Stromal cell of bone marrow (primary cell): Measurements from ENCODE around the gene ACO2.
"Not testable (repeated sequence)": the region's sequence is repeated elsewhere in the genome, so short reads cannot be mapped to it uniquely, and the experiment has no call there.

Experiments
- DNase-seq: peaks from one replicate; pipeline ENCODE4 v3.0.0-alpha.2; 2012; ENCODE audit warnings: low read depth

ACO2 gene

DNA sequence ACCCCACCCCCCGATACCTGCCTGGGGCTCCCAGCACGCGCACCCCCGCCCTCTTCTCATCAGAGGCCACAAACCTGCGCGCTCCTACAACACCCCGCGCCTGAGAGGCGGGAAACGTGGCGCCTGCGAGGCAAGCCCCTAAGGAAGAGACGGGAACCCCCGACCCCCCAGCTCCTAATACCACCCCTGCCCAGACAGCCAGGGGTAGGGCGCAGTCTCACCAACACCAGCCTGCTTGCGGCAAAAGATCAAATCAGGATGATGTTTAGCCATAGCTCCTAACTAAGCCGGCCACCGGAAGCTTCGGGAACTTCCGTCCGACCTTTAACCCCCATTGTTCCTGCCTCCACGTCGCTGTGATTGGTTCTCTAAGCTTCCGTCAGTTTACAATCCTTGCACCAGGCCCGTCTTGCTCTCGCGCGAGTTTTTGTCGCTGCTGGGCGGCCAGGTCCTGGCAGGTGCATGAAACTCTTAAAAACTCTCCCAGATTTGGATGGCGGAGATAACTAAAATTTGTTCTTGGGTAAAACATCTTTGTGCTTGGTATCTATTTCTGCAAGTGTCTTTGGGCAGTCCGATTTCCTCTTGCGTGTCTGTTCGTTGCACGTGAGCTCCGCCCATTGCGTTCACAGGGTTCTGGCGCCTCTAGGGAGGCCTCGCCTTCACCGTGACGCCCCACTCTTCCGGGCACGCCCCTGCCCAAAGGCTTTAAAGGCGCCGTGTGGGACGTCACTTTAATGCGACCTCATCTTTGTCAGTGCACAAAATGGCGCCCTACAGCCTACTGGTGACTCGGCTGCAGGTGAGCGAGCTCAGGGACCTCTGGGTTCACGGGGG lies at the start of gene ACO2, which contains the start of gene PHF5A:
Gene ACO2, plus strand, starts transcription at position 737 of the 837 bp plus-strand sequence. Its CDS starts 30 bp downstream, at position 767.
Gene PHF5A, minus strand, starts transcription at position 312 of the 837 bp plus-strand sequence. Its CDS starts 39 bp downstream, at position 273.
- DNase-seq: peak; percentile 97

DNA sequence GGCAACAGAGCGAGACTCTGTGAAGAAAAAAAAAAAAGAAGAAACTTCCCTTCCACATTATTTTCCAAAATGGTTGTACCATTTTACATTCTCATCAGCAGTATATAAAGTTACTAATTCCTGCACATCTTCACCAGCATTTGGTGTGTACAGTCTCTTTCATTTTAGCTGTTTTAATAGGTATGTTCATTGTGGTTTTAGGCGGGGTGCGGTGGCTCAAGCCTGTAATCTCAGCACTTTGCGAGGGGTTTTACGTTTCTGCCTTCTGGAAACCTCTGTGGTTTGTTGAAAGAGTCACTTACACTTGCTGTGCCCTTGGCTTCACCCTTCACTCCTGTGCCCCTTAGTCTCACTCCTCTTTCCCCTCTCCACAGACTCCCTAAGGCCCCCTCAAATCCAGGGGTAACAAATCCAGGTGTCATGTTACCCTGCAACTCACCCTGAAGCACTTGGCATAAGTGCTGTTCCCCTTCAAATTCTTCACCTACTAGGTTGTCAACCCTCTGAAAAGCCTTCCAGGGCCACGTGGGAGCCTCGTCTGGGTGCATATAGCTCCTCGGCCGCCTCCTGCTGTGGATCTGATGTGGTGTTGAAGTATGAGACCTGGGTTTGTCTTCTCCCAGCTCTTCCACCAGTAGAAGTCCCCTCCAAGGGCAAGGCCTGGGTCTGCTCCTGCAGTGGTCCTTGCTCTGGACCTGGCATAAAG lies 43.1 kb upstream of the ACO2 start:
- no peak for DNase-seq

DNA sequence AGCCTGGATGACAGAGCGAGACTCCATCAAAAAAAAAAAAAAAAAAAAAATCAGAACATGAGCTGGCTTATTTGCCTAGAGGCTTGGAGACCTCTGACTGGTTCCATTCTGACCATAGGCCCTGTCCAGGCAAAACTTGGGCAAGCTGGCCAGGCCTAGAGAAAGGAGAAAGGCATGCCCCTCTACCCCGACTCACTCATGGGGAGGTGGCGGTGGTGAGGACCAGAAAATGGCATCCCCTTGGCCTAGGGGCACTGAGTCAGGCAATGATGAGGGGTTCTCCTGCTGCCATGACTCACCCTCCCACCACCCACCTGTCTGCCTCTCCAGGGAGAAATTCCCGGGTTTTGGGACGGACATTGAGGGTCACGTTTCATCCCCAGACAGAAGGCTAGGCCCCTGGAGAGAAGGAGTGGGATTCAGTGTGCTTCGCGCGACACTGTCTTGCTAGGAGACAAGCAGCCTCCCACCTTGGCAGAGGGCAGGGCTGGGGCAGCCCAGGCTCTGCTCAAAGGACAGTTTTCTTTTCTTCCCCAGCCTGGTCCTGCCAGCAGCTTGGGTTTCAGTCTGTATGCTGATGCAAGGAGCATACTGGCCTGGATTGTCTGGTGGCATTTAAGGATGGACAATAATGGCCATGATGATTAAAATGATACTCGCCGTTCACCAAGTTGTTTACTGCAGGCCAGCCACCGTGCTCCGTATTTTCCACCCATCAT lies 39.5 kb upstream of the ACO2 start:
- no peak for DNase-seq

DNA sequence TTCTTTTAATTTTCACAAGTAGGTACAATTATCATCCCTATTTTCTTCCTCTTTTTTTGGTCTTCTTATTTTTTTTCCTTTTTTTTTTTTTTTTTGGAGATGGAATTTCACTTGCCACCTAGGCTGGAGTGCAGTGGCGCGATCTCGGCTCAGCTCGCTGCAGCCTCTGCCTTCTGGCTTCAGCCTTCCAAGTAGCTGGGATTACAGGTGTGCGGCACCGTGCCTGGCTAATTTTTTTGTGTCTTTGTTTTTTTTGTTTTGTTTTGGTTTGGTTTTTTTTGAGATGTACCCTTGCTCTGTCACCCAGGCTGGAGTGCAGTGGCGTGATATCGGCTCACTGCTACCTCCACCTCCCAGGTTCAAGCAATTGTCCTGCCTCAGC lies 39.0 kb upstream of the ACO2 start:
- no peak for DNase-seq

DNA sequence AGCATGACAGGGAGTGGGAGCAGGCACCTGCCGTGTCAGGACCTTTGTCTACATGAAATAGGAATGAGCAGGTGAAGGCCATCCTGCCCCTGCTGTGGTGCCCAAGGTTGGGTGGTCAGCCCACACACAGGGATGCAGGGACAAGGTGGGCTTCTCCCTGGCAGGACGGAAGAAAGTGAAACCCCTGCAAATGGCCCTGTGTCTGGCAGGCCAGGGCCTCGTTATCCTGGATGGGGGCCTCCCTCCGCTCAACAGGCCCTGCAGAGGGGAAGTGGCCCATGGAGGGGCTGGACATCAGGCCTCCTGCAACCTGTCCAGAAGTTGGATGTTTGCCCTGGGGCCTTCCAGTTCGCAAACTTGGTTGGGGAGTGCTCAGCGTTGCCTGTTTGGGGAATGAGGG lies 37.3 kb upstream of the ACO2 start:
- DNase-seq: no peak

DNA sequence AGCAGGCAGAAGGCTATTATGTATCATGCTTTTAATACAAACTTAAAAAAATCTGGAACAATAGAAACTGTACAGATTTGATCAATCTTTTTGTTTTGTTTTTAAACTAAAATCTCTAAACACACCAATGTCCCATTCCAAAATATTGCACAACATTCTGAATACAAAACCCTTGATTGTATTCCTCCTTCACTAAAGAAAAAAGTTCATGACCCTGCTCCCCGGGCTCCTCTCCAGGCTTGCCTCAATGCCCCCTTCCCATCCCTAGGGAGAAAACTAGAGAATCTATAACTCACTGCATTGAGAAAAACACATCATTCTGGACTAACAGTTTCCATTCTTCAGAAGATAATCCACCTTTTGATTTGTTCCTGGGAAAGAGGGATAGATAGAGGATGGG lies 35.4 kb upstream of the ACO2 start:
- not testable (repeated sequence) for DNase-seq

DNA sequence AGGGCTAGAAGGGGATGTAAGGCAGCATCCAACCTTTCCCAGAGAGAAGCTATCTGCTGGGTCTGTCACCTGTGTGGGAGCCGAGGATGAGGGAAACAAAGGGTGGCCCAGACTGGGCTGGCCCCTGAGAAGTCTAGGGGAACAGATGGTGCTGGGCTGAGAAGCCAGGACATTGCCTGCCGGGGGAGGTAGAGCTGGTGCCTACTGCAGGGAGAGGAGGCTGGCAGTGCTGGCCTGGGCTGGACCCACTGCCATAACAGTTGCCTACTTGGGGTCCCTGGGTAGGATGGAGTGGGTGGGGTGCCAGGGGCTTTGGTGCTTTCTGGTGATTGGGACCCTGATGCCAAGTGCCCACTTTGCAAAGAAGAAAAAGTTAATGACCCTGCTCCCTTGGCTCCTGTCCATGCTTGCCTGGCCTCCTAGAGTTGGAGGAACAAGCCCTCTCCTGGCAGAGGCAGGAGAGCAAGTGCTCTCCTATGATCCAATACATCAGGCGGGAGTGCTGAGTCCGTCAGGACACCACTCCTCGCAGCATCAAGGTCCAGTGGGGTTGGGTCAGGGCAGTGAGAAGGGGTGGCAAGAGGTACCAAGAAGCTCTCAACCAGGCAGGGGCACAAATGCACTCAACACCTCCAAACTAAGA lies 34.4 kb upstream of the ACO2 start:
- DNase-seq: not testable (repeated sequence)

DNA sequence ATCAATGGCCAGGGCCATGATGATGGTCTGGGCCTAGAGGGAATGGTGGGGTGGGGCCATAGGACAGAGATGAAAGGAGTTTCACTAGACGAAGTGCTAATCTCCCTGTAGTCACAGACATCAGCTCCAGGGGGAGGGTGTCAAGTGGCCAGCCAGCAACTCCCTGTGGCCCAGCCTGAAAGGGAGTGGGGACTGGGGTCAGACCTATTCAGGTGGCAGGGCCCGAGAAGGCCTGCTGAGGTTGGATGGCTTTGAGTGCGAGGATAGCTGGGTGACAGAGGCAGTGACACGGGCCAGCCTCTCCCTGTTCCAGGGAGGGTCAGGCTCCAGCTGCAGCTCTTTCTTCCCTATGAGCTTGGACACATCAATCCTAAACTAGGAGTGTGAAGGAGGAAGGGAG lies 33.4 kb upstream of the ACO2 start:
- DNase-seq: no peak

DNA sequence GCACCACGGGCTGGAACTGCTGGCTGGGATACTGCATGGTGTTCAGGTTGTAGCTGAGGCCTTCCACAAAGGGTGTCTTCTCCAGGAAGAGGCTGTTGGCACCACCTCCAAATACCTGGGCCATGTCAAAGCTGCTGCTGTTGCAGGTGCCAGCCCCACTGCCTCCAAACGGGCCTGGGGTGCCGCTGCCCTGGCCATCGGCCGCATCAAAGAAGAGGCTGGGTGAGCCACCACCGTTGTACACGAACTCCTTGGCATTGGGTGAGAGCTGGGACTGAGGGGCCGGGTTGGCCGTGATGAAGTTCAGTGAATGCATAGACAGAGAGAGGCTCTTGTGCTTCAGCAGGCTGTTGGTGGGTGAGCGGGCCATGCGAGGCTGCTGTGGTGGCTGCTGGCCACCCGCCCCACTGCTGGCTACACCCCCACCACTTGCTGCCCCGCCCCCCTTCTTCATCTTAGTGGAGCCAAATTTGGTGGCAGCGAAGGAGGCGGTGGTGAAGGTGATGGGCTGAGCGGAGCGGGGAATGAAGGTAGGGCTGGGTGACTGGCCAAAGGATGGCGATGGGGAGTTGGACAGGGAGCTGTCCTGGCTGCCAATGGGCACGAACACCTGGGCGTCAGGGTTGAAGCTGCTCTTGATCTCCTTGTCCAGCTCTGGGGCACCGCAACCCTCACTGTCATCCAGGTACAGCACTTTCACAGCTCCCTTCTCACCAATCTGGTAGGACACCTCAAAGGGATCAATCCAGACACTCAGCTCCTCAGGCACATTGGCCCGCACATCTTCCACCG lies 32.4 kb upstream of the ACO2 start:
- no peak for DNase-seq

DNA sequence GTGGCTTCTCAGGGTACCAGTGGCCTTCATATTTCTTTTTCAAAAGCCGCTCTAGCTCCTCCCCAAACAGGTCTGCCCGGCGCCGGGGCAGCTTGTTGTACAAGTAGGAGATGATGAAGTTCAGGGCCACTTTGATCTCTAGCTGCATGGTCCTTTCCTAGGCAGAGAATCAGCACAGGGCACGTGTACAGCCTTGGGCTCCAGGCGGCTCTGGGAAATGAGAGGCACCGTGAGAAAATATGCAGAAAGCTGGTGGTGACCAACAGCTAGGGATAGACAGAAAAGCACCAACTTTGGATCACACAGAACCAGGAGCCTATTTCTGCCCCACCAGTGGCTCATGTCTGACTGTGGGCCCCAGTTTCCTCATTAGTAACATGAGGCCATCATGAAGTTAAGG lies 31.7 kb upstream of the ACO2 start:
- no peak for DNase-seq

DNA sequence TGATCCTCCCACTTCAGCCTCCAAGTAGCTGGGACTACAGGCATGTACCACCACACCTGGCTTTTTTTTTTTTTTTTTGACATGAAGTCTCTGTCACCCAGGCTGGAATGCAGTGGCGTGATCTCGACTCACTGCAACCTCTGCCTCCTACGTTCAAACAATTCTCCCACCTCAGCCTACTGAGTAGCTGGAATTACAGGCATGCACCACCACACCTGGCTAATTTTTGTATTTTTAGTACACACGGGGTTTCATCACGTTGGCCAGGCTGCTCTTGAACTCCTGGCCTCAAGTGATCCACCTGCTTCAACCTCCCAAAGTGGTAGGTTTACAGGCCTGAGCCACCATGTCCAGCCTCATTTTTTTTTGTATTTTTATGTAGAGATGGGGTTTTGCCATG lies 28.4 kb upstream of the ACO2 start:
- DNase-seq: not testable (repeated sequence)

DNA sequence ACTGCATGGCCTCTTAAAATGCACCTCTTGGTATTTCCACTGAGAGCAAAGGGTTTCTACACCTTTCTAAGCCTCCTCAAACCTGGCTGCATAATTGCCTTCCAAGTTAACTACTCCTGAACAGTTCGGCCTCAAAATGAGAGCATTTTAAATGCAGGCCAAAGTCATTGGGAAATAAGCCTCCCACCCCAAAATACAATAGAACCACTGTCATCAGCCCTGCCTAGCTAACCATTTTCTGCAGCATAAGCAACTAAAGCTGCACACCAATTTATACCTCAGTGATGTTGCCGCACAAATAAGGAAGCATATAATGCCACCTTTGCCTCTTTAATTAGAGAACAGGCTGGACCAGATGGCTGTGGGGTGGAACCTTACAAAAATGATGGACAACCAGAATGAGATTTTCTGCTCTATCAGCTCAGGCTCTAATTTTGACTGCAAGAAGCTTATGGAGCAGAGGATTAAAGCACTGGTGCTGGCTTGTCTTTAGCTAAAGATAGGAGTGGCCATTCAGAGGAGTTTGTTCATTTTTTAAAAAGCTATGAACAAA lies 26.6 kb upstream of the ACO2 start:
- no peak for DNase-seq

DNA sequence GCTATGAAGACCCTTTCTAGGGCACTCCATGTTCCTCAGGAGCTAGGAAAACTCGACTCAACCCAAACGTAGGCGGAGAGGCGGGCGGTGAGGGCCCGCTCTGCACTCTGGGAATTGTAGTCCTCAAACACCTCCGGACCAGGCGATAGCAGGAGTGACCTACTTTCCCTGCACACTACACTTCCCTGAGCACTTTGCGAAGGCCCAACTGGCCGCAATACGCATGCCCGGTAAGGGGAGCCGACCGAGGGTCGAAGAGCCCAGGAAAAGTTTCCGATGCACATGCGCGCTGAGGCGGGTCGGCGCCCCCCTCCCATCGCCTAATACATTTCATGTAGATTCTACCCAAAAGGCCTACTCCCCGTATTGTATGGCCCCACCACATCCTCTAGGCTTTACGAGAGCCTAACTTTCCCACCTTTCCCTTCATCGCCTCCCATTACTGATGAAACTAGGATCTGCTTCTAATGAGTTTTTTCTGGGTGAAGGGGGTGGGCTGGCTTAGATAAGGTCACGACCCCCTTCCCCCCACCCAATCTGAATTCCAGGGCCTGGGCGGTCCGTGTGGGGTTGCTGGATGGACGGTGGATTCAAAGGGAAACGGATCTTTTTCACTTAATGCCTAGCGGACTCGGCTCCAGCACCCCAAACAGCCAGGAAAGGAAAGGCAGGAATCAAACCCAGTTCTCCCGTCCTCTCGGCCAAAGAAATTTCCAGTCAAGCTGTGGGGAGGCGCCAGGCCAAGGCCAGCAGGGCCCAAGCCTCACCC lies 24.4 kb upstream of the ACO2 start:
- peak; percentile 92 for DNase-seq

DNA sequence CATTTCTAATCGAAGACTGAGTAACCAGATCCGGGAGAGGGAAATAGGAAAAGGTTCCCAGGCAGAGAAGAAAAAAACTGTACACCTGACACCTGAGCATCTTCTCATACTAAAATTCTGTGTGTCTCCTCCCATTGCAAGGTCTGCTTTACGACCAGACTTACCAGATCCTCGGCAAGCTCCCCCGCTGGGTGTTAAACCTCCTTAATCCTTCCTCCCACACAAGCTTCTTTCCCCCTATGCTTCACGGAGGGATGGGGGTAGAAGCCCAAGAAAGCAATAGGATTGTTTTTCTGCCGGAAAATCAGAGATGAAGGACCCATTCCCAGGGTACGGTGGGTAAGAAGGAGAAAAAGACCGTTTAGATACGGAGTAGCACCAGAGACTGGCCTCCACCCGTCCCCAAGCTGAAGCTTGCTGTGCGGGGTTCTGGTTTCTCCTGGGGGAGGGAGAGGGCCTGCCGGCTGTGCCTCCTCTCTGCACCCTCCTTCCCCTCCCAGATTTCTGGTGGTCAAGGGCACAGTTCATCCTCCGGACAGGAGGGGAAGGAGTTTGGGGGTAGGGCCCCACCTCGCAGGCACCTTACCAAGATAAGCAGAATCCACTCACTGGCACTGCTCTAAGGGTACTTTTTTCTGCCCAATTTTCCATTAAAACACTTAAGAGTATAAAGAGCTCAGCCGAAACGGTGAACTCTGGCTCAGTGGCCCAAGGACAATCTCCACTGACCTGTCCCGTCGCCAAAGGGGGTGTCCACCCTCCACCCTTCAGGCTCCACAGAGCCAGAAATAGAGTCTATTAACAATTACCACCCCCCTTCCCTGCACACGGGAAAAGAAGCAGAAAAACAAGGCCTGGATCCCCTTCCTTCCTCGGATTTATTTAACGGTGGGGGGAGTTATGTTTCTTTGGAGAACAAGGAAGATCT lies 23.5 kb upstream of the ACO2 start:
- no peak for DNase-seq

DNA sequence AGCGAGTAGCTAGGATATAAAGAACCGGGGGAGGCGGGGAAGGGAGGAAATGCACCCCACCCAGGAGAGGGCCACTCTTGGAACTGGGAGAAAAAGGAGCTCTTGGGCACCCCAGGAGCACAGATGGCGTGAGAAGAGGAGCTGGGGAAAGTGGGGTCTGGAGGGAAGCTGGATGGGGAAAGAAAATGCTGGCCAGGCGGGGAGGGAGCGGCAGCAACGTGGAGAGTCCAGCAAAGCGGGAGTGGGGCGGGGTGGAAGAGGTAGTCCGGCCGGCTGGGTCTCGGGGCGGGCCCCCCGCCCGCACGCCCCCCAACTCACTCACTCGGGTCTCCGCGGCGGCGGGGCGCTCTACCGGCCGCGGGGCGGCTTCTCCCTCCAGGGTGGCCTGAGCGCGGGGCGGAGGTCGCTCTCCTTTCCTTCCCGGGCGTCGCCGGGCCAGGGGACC lies 22.8 kb upstream of the ACO2 start:
- no peak for DNase-seq

DNA sequence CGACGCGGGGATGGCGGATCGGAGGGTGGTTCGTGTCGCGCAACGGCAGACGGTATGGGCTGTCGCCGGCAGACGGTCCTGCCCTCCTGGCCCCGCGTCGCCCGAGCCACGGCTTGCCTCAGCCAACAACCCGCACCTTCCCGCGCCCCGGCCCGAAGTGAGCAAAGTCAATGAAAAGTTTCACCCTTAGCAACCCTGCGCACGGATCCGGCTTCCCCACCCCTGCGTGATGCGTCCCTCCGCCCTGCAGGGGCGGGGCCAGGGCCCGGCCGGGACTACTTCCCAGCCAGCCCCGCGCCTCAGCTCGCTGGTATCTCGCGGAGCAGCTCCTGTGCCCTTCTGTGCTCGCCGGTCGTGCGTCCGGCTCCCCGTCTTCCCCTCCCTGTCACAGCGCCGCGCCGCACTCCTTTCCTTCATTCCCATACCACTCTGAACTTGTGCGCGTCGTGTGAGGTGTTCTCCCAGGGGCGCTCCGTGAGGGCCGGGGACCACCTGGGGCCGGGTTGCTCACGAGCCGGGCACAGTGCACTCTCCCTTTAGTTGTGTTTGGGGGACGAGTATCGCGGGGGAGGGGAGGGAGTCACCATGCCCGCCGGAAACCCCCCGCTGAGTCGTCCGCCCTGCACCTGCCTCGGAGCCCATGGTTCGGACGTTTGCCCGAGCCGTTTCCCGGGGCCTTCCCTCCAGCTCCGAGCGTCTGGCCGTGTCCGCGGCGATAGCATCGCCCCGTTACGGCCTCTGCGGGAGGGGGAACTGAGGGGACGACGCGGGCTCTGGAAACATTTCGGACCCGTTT lies 22.1 kb upstream of the ACO2 start, which contains the start of gene TOB2:
Gene TOB2, minus strand, starts transcription at position 163 of the 796 bp plus-strand sequence. CDS start 9,456 bp downstream, outside the sequence.
- peak; percentile 90 for DNase-seq

DNA sequence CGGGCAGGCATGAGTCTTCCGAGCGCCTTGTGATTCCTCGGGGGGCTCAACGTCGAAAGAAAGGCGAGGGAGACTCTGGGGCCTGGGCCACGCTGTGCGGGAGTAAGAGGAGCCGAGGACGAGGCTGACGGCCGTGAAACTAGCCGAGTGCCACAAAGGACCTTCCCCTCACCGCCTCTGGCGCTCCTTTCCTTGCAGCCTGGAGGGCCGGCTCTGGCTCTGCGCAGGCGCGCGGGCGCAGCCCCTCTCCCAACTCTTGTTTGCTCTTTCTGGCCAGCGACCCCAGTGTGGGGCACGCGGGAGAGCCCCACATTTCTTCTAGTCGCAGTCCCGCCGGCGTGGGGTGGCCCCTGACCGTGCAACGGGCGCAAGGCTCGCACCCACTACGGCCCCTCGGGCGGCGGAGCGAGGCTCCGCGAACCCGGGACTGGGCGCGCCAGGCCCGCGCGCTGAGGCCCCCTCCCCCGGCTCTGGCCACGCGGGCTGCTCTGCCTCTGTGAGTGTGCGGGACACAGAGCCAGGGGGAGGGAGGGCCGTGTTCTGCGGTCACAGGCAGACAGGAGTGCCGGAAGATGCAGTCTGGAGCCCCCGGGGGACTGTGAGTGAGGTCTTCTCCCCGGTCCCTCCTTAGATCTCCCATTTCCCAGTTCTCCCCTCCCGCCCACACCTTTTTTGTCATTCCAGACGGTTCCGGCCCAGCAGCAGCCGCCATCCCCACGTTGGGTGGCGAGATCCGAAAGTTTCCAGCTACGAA lies 21.3 kb upstream of the ACO2 start:
- DNase-seq: no peak
